AG08396 (cell line): Measurements from ENCODE around the gene CCL1.

Experiments used
- DNase-seq: peaks from one replicate; pipeline ENCODE4 v3.0.0; 2012; ENCODE audit warnings: low spot score, mixed read lengths

Gene CCL1

DNA sequence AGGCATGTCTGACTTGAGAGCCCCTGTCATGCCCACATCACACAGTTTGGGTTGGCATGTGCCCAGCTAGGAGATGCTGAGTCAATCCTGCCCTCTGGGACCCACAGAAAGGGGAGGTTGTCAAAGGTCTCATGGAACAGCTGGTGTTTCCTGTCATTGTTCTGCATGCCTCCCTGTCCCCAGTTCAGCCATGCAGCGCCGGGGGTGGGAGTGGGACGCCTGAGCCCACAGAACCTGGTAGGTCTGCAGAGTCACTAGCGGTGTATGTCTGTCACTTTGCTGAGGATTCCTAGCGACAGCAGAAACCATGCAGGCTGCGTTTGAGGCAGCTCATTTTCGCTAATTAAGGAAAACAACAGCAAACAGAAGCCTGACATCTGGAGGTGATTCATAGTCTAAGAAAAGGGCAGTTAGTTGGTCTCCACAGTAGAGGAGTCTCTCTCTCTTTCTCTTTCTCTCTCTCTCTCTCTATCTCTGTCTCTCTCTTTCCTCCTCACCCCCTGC, 19.6 kb upstream of the CCL1 start:
- no peak for DNase-seq

GRCh38 chr17:34379868-34380267, 16.8 kb upstream of the CCL1 start:
- DNase-seq: no peak

GRCh38 chr17:34378664-34379101, 15.7 kb upstream of the CCL1 start:
- DNase-seq: peak; percentile 23

DNA sequence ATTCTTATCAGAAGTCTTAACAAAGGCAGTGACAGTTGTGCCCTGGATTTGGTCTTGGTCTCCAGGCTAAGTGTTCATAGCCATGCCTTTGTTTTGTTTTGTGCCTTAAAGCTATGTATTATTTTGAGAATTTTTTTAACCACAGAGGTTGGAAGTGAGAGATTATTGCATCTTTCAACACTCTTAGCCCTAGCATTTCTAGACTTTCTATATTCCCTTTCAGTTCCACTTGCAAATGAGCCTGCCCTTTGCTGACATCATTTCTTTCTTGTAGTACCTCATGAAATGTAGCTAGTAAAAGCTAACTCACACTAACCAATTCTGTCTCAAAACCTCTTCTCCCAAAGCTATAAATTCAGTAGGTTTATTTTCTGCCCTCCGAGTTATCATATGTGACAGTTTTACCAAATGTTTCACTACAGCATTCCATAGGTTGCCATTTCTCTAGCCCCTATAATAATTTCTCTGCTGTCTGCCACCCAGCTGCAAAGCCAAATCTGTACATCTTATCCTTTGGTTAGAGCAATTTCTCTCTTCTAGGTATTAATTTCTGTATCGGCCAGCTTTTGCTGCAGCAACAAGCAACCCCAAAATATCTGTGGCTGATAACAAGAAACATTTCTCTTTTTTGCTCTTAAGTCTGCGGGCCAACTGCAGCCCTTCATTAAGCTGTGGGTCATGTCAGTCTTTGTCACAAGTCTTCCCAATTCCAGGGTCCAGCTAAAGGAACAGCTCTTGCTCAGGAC, 14.2 kb upstream of the CCL1 start:
- DNase-seq: no peak

DNA sequence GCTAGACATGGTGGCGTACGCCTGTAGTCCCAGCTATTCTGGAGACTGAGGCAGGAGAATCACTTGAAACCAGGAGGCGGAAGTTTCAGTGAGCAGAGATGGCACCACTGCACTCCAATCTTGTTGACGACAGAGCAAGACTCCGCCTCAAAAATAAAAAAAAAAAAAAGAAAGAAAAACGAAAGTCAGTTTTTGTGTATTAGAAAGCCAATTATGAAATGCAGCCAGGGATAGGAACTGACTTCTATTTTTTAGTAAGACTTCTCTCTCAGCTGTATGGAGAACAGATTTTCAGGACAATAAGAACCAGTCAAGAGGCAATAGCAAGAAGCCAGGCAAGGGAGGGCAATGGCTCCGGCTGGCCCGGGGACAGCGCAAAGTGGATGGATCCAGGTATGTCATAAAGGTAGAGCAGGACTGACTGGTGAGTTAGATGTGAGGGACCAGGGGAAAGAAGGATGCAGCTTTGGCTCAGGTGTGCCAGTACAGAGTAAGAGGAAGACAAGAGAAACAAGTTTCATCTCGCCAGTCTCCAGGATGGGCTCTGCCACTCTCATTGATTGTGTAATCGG, 12.5 kb upstream of the CCL1 start:
- no peak for DNase-seq

DNA sequence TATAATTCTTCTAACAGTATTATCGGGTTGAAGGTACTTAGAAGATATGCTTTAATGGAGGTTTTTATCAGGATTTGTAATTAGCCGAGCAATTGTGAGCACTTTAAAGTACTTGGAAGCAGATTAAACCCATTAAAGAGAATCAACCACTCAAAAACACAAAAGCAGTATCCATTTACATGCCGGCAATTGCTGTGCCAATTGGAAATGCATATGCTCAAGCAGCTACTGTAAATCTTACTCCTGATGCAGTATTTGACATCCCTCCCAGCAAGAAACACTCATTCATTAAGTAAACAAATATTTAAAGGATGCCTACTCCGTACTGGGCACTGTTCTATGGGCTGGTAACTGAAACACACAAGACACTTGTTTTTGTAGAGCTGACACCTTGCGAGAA, 11.4 kb upstream of the CCL1 start:
- DNase-seq: no peak

DNA sequence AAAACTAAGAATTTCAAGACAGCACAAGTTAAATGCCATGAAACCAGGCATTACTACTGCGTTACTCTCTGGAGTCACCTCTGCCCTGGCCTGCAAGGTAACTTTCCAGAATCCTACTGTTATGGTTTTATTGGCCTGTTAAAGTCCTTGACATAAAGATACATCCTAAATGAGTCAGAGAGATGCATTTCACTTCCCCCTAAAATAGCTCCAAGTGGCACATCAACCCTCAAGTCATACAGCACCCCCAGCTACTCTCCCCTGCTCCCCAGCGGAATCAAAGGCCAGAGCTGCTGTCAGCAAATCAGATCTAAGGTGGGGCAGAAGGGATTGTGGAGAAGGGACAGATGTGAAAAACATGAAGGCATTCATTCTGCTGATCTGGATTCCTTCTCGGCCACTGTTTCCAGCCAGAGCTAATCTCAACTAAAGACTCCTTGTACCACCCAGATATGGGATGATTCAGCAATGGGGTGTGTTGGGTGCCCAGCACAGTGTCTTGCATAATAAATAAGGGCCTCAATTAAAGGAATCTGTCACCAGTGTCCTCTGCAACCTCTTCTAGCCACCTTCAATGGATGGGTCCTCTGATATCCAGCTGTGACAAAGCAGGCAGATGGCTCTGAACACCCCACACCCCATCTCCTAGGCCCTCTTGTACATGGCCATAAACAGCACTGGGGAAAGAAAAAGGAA, 8.5 kb upstream of the CCL1 start:
- DNase-seq: no peak

DNA sequence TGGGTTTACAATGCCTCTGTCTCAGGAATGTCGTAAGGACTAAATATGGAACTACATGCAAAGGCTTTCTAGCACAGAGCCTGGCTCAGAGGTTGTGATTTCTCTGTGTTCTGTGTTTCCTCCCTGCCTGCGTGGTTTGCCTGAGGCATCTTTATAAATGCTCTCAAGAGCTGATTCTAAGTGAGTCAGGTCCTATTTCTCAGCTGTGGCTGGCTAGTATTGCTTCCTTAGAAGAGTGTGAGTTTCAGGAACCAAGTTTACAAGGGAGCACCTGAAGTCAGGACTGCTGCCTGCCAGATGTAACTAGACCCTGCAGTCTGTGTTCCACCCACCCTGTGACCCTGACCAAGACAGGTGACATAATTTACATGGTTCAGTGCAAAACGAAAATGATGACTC, 8.0 kb upstream of the CCL1 start:
- no peak for DNase-seq

DNA sequence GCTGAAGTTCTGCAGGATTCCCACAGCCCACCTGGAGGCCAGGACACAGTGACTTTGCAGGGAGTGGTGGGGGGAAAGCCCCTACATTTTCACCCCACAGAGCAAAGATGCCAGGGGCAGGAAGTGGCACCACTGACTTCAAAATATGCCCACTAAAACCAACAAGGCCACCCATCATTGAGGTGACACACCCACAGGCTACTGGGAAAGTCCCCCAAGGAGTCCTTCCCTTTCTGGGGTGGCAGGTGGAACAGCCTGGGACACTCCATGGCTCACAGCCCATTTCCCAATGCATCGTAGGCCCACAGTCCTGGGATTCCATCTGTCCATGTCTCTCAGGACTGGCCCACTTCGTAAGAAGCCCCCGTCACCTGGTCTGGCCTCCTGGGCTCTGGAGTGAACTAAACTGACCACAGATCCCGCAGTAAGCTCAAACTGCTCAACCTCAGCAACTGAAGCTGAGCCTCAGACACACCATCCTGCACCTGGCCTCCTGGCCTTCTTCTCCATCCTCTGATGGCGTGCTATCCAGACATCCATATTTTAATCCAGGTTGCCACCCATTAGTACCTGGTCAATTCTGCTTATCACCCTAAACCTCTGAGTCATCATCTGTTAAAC, 7.5 kb upstream of the CCL1 start:
- no peak for DNase-seq

GRCh38 chr17:34369571-34369970, 6.5 kb upstream of the CCL1 start:
- no peak for DNase-seq

DNA sequence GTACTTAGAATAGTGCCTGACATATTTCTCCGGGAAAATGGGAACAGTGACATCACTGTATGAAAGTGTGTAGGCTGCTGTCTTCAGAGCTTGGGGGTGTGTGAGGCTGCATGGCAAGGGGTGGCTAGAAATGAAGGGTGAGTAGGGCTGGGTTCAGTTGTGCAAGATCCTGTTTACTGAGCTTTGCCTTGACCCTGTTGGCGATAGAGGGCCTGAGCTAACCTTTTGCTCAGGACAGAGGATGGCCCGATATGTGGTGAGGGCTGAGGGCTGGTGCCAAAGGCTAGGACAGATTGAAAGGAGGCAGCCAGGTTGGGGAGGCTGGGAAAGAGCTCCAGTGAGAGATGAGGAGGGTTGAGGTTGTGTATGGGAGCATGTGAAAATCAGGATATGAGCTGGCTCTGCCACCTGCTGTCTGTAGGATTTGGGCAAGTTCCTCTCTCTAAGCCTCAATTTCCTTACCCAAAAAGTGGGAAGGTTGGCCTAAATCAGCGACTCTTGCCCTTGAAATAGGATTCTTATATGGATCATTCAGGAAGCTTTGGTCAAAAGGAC, 6.0 kb upstream of the CCL1 start:
- DNase-seq: no peak

GRCh38 chr17:34368196-34368945, 5.3 kb upstream of the CCL1 start:
- DNase-seq: no peak

- DNase-seq: no peak
Measured at GRCh38 chr17:34367486-34368195, 4.6 kb upstream of the CCL1 start.

DNA sequence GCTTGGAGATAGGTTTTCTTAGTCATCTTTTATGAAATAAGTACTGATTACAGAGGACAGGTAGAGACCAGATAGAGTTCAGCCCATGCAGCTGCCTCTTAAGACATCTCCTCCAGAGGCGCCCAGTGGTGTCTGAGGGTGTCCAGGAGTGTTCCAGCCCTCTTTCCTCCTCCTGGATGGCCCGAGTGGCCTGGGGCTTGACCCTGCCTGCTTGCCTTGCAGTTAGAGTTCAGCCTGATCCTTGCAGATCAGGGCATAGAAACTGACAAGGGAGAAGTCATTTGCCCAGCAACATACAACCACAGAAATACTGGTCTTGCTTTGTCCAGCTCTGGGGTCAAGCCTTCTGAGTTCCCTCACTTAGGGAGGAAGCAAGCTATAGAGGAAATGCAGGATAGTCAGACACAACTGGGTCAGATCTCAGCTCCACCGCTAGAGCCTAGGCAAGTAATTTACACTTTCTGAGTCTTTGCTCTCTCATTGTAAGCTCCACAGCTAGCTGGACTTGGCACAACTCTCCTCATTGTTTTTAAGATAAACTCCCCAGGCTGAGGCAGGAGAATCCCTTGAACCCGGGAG, 3.6 kb upstream of the CCL1 start:
- DNase-seq: no peak

- DNase-seq: no peak
Measured at GRCh38 chr17:34366010-34366409, 3.0 kb upstream of the CCL1 start.

DNA sequence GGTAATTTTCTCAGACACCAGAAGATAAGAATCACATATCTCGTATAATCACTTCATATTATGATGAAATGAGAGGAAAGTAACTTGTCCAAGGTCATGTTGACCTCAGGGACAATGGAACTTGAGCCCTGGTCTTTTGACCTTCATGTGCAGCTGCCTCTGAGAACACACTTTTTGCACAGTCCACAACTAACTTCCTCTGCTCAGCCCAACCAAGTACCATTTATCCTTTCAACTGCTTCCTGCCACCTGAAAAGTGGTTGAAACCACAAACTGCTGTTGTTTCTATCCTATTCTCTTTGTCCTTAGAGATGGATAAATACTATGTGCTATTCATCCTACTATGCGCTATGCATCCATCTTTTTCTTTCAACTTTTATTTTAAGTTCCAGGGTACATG, 2.3 kb upstream of the CCL1 start:
- DNase-seq: no peak

DNA sequence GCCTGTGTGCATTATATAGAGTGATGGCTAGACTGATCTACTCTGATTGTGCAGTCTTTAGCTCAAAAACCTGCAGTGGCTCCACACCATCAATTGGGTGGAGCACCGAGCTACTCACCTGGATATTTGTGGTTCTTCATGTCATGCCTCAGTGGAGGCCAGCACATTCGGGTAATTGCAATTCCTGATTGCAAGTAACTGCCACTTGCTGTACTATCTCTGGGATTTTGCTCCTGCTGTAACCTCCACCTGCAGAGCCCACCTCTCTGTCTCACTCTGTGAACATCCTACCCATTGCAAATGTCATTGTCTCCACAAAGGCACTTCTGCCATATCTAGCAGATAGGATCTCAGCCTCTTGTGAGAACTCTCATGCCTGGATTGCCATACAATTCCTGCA, 1.7 kb upstream of the CCL1 start:
- DNase-seq: no peak

- DNase-seq: peak; percentile 78
Measured at GRCh38 chr17:34361478-34362061, 1.5 kb downstream of the CCL1 start.

DNA sequence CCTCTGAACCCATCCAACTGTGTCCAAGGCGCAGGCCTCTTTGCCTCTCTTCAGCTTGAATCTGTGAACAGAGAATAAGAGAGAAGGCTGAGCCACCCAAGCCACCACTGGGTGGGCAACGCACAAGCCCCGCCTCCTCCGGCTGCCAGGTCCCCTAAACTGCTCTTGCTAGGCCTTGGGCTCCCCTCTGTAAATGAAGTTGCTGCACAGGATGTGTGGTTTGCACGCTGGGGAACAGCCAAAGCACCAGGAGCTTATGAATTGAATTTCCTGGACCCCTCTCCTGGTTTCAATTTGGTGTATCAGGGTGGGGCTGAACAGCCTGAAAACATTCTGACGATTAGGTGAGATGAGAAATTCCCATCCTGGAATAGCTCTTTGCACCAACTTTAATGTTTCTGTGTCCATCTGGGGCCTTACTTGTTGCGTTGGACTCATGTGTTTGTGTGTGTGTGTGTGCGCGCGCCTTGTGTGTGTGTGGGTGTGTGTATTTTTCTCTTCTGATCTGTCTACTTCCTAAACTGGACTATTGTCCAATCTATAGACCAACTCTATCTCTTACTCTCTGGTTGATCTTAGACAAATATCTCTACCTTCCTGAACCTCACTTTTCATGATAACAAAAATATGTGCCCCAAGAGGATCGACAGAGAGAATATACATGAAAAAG, 2.3 kb downstream of the CCL1 start:
- DNase-seq: no peak

- DNase-seq: no peak
Measured at GRCh38 chr17:34358631-34359030, 4.4 kb downstream of the CCL1 start.
